H4 (cell line): Measurements from ENCODE around the gene BOD1. TPM values are rescaled to one million over a fixed set of nuclear protein-coding genes. Genes with fewer than 3 reads are reported as not detected.

ENCODE experiments used
- DNase-seq: peaks from one replicate; pipeline ENCODE4 v3.0.0-alpha.2; 2015; ENCODE audit warnings: low spot score
- total RNA-seq: library from RNA; depleted of rRNA; stranded (reverse); fragments of >200 nt; shearing (Covaris generic); gene quantifications from 2 replicates; pipeline ENCODE4 v1.2.3, GENCODE V29; 2014

The BOD1 gene
- total RNA-seq, 1 experiment from 2014 or later: 88.5 TPM

GRCh38 chr5:173640156-173640804 is 23.8 kb upstream of the BOD1 start:
- DNase-seq: no peak

DNA sequence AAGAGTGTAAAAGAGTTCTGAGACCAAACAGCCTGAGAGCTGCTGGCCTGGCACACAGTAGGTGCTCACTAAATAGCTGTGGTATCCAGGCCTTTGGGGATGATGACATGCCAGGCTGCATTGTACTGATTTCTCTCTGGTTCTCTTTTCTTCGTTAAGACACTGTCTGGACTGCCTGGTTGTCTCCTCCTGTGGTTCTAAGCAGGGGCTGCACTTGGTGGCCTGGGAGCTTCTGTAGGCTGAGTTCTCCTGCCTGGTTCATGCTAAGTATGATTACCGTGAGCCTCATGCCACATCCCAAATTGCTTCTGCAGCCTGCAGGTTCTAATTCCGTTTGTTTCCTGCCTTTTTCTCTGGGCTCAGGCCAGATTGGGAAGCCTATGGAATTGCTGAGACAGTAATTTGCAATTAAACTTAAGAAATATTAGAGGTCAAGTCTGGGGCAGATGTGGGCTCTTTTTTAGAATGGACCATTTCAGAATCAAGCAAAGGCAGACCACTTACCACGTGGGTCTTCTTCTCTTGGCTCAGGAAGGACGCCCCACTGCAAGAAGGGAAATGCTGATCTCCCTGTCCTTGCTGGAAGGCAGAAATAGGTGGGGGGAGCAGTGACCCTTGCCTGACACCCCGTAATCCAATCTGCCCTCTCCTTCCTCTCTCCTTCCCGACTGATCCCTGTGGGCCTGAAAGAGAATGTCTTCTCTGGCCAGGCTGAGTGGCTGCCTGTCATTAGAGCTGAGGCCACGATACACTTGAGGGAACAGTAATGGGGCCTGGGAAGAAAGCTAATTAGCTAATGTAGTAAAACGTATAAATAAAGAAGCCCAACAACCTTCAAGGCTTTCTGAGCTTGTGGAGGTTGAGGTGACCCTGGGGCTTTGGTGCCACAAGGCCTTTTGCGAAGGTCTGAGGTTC is 21.9 kb upstream of the BOD1 start:
- DNase-seq: no peak

DNA sequence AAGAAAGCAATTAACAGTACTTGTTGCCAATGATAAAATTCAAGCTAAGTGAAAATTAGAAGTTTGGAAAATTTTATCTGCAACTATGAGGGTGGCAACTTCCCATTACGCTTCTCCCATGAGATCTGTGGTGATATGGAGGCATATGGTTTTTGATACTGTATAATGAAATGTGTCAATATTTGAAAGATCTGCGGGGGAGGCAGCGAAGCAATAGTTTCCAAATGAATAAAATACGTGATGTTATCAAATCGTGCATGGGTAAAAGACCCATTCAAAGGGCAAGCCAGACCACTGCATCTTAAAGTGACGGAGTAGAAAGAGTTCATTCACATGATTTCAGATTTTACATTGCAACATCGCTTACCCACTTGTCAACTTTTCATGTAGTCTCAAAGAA is 20.9 kb upstream of the BOD1 start:
- no peak for DNase-seq

GRCh38 chr5:173634465-173634983 is 18.1 kb upstream of the BOD1 start:
- no peak for DNase-seq

DNA sequence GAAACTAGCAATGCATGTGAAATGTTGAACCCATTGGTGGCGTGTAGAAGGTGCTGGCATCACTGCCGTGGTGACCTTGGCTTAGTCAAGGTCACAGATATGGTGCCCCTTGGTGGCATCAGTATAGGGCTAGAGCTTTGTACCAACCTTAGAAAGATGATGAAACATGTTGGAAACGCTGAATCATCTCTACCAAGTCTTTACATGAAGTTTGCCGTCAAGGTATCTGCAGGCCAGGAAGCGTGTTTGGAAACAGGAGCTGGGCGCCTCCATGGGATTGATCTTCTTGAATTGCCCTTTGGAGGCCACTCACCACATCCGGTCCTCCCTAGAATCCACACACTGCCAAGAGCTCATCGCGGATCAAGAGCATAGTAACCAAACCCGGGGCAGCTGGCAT is 16.9 kb upstream of the BOD1 start:
- no peak for DNase-seq

GRCh38 chr5:173631478-173631877 is 15.0 kb upstream of the BOD1 start:
- DNase-seq: no peak

GRCh38 chr5:173630724-173631365 is 14.4 kb upstream of the BOD1 start:
- no peak for DNase-seq

- DNase-seq: no peak
Observed at GRCh38 chr5:173629628-173630027, 13.2 kb upstream of the BOD1 start.

- DNase-seq: no peak
Observed at GRCh38 chr5:173628501-173628900, 12.1 kb upstream of the BOD1 start.

GRCh38 chr5:173627860-173628392 is 11.5 kb upstream of the BOD1 start:
- DNase-seq: no peak

- no peak for DNase-seq
Observed at GRCh38 chr5:173627271-173627670, 10.8 kb upstream of the BOD1 start.

GRCh38 chr5:173626505-173626820 is 10.0 kb upstream of the BOD1 start:
- no peak for DNase-seq

GRCh38 chr5:173625673-173626504 is 9.4 kb upstream of the BOD1 start:
- DNase-seq: no peak

DNA sequence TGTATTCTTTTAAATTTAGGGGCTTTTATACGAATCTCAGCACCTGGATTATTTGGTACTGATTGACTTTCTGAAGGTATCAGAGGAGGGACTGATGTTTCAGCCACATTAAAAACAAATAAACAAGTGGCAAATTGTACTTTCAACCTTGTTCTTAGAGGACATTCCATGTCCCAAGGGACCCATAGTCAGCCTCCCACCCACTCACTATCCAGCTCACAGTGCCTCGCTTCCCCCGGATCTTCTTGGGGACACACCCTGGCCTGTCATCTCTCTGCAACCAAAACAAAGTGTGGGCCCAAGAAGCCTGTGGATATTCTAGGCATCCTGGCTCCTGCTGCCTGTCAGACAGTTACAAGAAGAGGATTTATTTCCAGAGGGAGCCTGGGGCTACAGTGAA is 8.8 kb upstream of the BOD1 start:
- no peak for DNase-seq

- no peak for DNase-seq
Observed at GRCh38 chr5:173624282-173624681, 7.8 kb upstream of the BOD1 start.

GRCh38 chr5:173623789-173624188 is 7.3 kb upstream of the BOD1 start:
- no peak for DNase-seq

DNA sequence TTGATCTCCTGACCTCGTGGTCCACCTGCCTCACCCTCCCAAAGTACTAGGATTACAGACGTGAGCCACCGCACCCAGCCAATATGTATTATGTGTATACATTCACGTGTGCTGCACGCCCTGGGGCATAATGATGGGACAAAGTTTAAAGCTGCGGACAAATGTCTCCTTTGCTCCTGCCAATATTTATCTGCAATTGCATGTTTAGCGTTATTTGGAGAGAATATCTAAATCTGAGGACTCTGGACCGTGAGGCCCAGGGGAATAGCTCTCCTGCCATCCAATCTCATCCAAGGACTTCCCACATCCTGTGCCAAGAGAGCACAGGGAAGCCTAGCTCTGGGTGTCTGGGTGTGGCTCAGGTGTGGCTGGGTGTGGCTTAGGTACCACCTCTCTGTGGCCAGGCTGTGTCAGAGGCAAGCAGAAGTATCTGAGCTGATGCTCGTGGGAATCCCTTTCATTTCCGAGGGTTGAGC is 6.9 kb upstream of the BOD1 start:
- DNase-seq: no peak

DNA sequence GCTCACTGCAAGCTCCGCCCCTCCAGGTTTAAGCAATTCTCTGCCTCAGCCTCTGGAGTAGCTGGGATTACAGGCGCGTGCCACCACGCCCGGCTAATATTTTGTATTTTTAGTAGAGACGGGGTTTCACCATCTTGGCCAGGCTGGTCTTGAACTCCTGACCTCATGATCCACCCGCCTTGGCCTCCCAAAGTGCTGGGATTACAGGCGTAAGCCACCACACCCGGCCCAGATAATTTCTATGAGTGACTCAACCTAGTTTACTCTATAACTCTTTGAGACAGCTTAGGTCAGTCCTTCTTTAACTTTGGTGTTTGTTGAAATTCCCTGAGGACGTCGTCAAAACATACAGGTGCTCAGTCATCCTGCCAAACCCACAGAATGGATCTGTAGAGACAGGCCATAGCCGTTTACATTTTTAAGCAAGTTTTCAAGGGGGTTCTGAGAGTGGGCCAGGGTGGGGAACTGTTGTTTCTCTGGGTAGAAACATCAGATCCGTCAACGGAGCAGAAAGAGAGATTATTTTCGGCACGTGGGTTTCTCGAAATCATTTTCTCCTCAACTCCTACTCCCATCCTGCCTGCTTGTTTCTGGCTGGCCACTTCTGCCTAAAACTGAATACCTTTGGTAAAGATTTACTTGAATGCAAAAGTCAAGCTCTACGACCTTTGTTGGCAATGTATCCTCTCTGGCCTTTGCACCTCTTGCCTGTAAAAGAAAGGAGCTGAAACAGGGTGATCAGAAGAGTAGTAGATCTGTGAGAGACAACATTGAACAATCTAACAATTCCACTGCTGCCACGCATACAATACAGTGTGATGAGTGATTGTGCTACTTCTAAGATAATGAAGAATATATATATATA is 6.0 kb upstream of the BOD1 start:
- DNase-seq: no peak

DNA sequence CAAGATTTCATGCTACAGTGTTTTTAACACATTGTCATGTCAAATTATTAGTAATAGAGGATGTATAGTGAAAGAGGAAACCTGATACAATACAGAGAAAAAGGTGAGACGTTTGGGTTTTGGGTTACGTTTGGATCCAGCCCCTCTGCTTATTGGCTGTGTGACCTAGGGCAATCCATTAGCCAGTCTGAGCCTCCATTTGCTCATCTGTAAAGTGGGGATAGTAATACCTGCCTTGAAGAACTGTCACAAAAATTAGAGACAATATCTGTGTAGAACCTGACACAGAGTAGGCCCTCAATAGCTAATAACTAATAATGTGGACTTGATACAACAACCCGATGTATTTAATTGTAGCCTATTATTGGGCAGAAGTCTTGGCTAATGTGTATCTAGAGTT is 4.3 kb upstream of the BOD1 start:
- DNase-seq: no peak

DNA sequence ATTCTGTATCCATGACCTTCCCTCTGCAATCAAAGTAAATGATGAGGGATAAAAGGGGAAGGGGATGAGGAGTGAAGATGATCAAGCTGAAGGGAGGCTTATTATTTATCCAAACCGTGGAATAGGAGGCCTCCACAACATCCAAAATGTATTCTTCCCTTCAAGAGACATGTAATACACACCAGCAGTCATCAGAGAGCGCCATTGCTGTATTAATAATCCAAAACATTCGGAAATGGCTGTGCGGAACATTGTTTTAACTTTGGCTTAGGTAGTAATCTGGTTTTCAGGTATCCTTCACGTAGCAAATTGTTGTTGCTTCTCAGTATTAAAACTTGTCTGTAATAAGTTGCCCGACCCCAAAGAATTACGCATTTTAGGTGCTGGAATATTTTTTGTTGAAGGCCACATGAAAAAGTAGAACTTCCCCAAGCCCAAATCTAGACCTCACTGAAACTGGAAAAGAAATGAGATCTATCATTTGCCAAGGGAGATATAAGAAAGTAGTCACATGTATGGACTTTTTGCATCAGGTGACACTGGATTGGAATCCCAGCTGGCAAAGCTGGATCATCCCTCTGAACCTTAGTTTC is 2.6 kb upstream of the BOD1 start:
- peak; percentile 37 for DNase-seq
